ENCODE results near the gene QRICH2.
"Not testable (repeated sequence)": the region's sequence is repeated elsewhere in the genome, so short reads cannot be mapped to it uniquely, and the experiment has no call there.

Gene QRICH2

DNA sequence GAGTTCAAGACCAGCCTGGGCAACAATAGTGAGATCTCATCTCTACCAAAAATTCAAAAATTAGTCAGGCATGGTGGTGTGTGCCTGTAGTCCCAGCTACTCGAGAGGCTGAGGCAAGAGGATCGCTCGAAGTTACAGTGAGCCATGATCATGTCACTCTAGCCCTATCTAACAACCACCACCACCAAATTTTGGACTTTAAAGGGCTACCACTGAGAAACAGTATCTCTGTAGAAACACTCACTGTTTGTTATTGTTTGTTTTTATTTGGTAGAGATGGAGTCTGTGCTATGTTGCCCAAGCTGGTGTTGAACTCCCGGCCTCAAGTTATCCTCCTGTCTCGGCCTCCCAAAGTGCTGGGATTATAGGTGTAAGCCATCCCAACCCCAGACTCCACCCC is 44.2 kb downstream of the QRICH2 start:
- Histone ChIP-seq H3K36me3 (ENCODE audit: control insufficient read depth in 2 of 2, insufficient read depth in 2 of 2, low read length in 2 of 2) (no peaks in the 10 kb centered on the region), H3K9ac (ENCODE audit: low read length in 2 of 2) (no peak overlapping the region), H3K4me3 (ENCODE audit: low read length in 2 of 2) (no peak overlapping the region), H3K27me3 (ENCODE audit: control insufficient read depth in 1 of 2, insufficient read depth in 2 of 2, low read length in 2 of 2) (no peaks in the 10 kb centered on the region), H3K9me3 (ENCODE audit: control insufficient read depth in 2 of 2, low read length in 2 of 2) (no peaks in the 10 kb centered on the region), H3K27ac (ENCODE audit: low read length) (no peak overlapping the region), H3K4me1 (ENCODE audit: control insufficient read depth, insufficient read depth, low read length) (peaks cover 32% of the 10 kb centered on the region)

DNA sequence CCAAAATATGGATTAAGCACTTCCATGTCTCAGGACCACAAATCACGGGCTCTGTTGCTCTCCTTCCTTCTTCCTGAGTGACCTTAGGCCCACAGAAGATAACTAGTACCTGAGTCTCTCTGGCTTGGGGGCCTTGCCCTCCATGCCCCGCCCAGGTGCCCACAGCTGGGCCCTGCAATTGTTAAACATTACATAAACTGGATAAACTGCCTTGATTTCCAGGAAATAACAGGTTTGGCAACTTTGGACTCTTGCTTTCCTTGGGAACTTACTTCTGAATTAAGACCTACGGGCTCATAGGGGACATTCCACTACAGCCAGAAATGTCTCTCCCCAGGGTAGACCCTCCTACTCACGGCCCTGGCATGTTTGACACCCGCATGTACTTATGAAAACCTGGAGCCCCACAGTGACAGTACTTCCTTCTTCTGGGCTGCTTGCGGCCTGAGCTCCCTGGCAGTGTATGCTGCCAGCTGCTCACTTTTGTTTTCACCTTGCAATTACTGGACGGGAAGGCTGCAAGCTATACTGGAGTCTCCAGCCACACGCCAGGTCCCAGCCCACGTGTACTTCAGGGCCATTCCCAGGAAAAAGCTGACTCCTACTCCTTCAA is 45.2 kb downstream of the QRICH2 start:
- Histone ChIP-seq H3K9me3 (ENCODE audit: control insufficient read depth in 2 of 2, low read length in 2 of 2) (no peaks in the 10 kb centered on the region), H3K27me3 (ENCODE audit: control insufficient read depth in 1 of 2, insufficient read depth in 2 of 2, low read length in 2 of 2) (no peaks in the 10 kb centered on the region), H3K27ac (ENCODE audit: low read length) (no peak overlapping the region), H3K4me3 (ENCODE audit: low read length in 2 of 2) (no peak overlapping the region), H3K36me3 (ENCODE audit: control insufficient read depth in 2 of 2, insufficient read depth in 2 of 2, low read length in 2 of 2) (no peaks in the 10 kb centered on the region), H3K4me1 (ENCODE audit: control insufficient read depth, insufficient read depth, low read length) (peaks cover 23% of the 10 kb centered on the region), H3K9ac (ENCODE audit: low read length in 2 of 2) (no peak overlapping the region)

DNA sequence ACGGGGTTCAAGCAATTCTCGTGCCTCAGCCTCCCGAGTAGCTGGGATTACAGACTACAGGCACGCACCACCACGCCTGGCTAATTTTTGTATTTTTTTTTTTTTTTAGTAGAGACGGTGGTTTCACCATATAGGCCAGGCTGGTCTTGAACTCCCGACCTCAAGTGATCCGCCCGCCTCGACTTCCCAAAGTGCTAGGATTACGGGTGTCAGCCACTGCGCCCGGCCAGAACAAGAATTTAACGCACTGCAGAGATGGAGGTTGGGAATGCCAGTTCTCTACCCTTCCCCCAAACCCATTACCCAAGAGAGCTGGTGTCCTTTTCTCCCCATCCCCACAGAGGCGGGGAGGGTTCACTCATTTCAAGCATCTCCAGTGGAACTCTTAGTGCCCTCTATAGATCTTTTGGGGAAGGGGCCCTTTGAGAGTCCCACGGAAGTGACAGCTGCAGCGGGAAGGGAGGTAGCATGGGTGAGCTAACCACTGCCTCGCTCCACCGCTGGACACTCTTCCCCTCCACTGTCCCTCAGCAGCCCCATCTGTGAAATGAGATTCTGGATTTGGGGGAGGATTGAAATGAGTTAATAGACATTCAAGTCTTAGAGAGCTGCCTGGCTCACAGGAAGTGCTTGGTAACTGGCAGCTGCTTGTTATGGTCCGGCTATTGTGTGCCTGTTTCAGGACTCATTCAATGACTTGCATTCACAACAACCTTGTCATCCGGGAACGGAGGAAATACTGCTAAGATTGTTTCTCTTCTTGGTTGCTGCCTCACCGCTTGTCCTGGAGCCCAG is 46.5 kb downstream of the QRICH2 start:
- Histone ChIP-seq H3K9me3 (ENCODE audit: control insufficient read depth in 2 of 2, low read length in 2 of 2) (no peaks in the 10 kb centered on the region), H3K4me1 (ENCODE audit: control insufficient read depth, insufficient read depth, low read length) (peaks cover 12% of the 10 kb centered on the region), H3K9ac (ENCODE audit: low read length in 2 of 2) (no peak overlapping the region), H3K4me3 (ENCODE audit: low read length in 2 of 2) (no peak overlapping the region), H3K27ac (ENCODE audit: low read length) (no peak overlapping the region), H3K27me3 (ENCODE audit: control insufficient read depth in 1 of 2, insufficient read depth in 2 of 2, low read length in 2 of 2) (no peaks in the 10 kb centered on the region), H3K36me3 (ENCODE audit: control insufficient read depth in 2 of 2, insufficient read depth in 2 of 2, low read length in 2 of 2) (no peaks in the 10 kb centered on the region)

DNA sequence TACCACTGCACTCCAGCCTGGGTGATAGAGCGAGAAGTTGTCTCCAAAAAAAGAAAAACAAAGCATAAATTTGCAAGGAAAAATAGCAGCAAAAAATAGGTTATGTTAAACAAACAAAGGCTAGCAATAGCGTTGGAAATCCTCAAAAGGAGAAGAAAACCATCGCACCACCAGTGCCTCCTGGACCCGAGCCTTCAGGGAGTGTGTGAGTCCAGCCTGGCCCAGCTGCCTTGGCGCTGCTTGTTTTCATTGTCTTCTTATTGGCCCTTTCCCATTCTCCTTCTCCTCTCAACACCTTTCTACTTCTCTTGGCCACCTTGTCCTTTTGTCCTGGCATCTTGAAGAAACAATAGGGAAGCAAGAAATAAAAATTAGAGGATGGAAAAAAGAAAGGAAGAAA is 47.4 kb downstream of the QRICH2 start:
- H3K4me3 ChIP-seq (ENCODE audit: low read length in 2 of 2) = no peak overlapping the region
- H3K36me3 ChIP-seq (ENCODE audit: control insufficient read depth in 2 of 2, insufficient read depth in 2 of 2, low read length in 2 of 2) = no peaks in the 10 kb centered on the region
- no peaks in the 10 kb centered on the region for H3K9me3 ChIP-seq (ENCODE audit: control insufficient read depth in 2 of 2, low read length in 2 of 2)
- H3K9ac ChIP-seq (ENCODE audit: low read length in 2 of 2) = no peak overlapping the region
- H3K27ac ChIP-seq (ENCODE audit: low read length) = no peak overlapping the region
- H3K4me1 ChIP-seq (ENCODE audit: control insufficient read depth, insufficient read depth, low read length) = peaks cover 8% of the 10 kb centered on the region
- H3K27me3 ChIP-seq (ENCODE audit: control insufficient read depth in 1 of 2, insufficient read depth in 2 of 2, low read length in 2 of 2) = no peaks in the 10 kb centered on the region

DNA sequence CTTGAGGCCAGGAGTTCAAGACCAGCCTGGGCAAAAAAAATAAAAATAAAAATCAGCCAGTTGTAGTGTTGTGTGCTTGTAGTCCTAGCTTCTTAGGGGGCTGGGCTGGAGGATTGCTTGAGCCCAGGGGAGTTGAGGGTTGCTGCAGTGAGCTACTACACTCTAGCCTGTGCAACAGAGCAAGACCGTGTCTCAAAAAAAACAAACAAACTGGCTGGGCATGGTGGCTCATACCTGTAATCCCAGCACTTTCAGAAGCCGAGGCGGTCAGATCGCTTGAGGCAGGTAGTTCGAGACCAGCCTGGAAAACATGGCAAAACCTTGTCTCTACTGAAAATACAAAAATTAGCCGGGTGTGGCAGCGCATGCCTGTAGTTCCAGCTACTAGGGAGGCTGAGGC is 47.9 kb downstream of the QRICH2 start:
- Histone ChIP-seq H3K27me3 (ENCODE audit: control insufficient read depth in 1 of 2, insufficient read depth in 2 of 2, low read length in 2 of 2) (no peaks in the 10 kb centered on the region), H3K4me1 (ENCODE audit: control insufficient read depth, insufficient read depth, low read length) (peaks cover 8% of the 10 kb centered on the region), H3K27ac (ENCODE audit: low read length) (no peak overlapping the region), H3K4me3 (ENCODE audit: low read length in 2 of 2) (no peak overlapping the region), H3K9ac (ENCODE audit: low read length in 2 of 2) (no peak overlapping the region), H3K9me3 (ENCODE audit: control insufficient read depth in 2 of 2, low read length in 2 of 2) (no peaks in the 10 kb centered on the region), H3K36me3 (ENCODE audit: control insufficient read depth in 2 of 2, insufficient read depth in 2 of 2, low read length in 2 of 2) (no peaks in the 10 kb centered on the region)

DNA sequence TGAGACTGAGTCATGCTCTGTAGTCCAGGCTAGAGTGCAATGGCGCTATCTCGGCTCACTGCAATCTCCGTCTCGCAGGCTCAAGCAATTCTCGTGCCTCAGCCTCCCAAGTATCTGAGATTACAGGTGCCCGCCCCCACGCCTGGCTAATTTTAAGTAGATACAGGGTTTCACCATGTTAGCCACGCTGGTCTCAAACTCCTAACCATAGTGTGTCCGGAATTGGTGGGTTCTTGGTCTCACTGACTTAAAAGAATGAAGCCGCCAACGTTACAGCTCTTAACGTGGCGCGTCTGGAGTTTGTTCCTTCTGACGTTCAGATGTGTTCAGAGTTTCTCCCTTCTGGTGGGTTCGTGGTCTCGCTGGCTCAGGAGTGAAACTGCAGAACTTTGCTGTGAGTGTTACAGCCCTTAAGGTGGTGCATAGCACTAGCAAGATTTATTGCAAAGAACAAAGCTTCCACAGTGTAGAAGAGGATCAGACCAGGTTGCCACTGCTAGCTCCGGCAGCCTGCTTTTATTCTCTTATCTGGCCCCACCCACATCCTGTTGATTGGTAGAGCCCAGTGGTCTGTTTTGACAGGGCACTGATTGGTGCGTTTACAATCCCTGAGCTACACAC is 51.5 kb downstream of the QRICH2 start:
- H3K27ac ChIP-seq (ENCODE audit: low read length); H3K4me3 ChIP-seq (ENCODE audit: low read length in 2 of 2); H3K9ac ChIP-seq (ENCODE audit: low read length in 2 of 2); H3K36me3 ChIP-seq (ENCODE audit: control insufficient read depth in 2 of 2, insufficient read depth in 2 of 2, low read length in 2 of 2); H3K27me3 ChIP-seq (ENCODE audit: control insufficient read depth in 1 of 2, insufficient read depth in 2 of 2, low read length in 2 of 2); H3K4me1 ChIP-seq (ENCODE audit: control insufficient read depth, insufficient read depth, low read length); H3K9me3 ChIP-seq (ENCODE audit: control insufficient read depth in 2 of 2, low read length in 2 of 2): not testable (repeated sequence)

DNA sequence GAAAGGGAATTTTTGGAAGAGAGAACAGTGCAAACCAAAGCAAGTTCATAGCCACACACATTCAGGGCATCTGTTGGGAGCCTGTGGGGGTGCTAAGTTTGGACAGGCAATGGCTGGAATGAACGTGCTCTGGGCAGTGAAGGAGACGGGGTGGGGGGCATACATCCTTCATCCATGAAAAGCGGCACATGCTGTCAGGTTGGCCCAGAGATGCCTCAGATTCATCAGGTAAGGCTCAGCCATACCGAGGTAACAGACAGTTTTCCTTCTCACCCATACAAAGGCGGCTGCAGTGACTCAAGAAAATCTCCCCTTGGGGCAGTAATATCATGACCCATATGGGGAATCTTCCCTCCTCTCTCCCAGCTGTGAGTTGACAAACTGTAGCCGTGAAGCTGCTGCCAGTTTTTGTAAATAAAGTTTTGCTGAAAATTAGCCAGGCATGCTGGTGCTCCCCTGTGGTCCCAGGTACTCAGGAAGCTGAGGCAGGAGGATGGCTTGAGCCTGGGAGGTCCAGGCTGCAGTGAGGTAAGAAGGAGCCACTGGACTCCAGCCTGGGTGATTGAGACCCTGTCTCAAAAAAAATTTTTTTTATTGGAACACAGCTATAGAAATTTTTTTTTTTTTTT is 52.2 kb downstream of the QRICH2 start:
- H3K9ac ChIP-seq (ENCODE audit: low read length in 2 of 2) = no peak overlapping the region
- H3K9me3 ChIP-seq (ENCODE audit: control insufficient read depth in 2 of 2, low read length in 2 of 2) = no peaks in the 10 kb centered on the region
- peaks cover 3 to 7% of the 10 kb centered on the region in 2 donors for H3K27me3 ChIP-seq (ENCODE audit: control insufficient read depth in 1 of 2, insufficient read depth in 2 of 2, low read length in 2 of 2)
- peaks cover 3% of the 10 kb centered on the region for H3K4me1 ChIP-seq (ENCODE audit: control insufficient read depth, insufficient read depth, low read length)
- no peak overlapping the region for H3K27ac ChIP-seq (ENCODE audit: low read length)
- no peaks in the 10 kb centered on the region for H3K36me3 ChIP-seq (ENCODE audit: control insufficient read depth in 2 of 2, insufficient read depth in 2 of 2, low read length in 2 of 2)
- H3K4me3 ChIP-seq (ENCODE audit: low read length in 2 of 2) = no peak overlapping the region

DNA sequence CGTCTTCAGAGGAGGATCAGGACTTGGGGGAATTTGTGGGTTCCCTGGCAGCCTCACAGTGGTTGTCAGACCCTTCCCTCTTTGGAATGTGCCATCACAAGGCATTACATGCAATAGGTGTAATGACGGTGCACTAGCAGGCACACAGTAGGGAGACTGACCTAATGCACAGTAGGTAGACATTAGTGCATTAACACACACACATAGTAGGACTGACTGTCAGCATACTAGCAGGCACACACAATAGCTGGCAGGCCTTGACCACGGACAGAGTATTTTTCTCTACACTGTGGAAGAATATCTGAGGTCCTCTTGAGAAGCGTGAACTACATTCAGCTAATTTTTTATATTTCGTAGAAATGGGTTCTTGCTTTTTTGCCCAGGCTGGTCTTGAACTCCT is 53.8 kb downstream of the QRICH2 start:
- peaks cover 3 to 11% of the 10 kb centered on the region in 2 donors for H3K27me3 ChIP-seq (ENCODE audit: control insufficient read depth in 1 of 2, insufficient read depth in 2 of 2, low read length in 2 of 2)
- no peak overlapping the region for H3K9ac ChIP-seq (ENCODE audit: low read length in 2 of 2)
- H3K4me1 ChIP-seq (ENCODE audit: control insufficient read depth, insufficient read depth, low read length) = peaks cover 3% of the 10 kb centered on the region
- H3K27ac ChIP-seq (ENCODE audit: low read length) = no peak overlapping the region
- no peak overlapping the region for H3K4me3 ChIP-seq (ENCODE audit: low read length in 2 of 2)
- no peaks in the 10 kb centered on the region for H3K36me3 ChIP-seq (ENCODE audit: control insufficient read depth in 2 of 2, insufficient read depth in 2 of 2, low read length in 2 of 2)
- no peaks in the 10 kb centered on the region for H3K9me3 ChIP-seq (ENCODE audit: control insufficient read depth in 2 of 2, low read length in 2 of 2)

DNA sequence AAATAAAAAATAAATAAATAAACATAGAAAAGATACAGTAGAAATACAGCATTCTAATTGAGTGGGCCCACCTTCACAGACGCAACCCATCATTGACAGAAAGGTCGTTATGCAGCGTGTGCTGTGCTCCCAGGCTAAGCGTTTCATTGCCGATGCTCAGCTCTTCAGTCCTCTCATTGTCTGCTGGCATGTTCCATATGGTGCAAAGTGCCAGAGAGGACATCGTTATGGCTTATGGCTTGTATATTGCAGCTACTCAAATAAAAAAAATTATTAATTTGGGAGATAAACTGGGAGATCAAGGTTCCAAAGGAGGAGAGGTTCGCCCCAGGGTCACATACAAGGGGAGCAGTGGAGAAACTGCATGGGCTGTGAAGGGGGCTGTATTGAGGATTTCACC is 54.2 kb downstream of the QRICH2 start:
- no peaks in the 10 kb centered on the region for H3K36me3 ChIP-seq (ENCODE audit: control insufficient read depth in 2 of 2, insufficient read depth in 2 of 2, low read length in 2 of 2)
- H3K9ac ChIP-seq (ENCODE audit: low read length in 2 of 2) = no peak overlapping the region
- no peak overlapping the region for H3K27ac ChIP-seq (ENCODE audit: low read length)
- peaks cover 3 to 11% of the 10 kb centered on the region in 2 donors for H3K27me3 ChIP-seq (ENCODE audit: control insufficient read depth in 1 of 2, insufficient read depth in 2 of 2, low read length in 2 of 2)
- peaks cover 3% of the 10 kb centered on the region for H3K4me1 ChIP-seq (ENCODE audit: control insufficient read depth, insufficient read depth, low read length)
- no peaks in the 10 kb centered on the region for H3K9me3 ChIP-seq (ENCODE audit: control insufficient read depth in 2 of 2, low read length in 2 of 2)
- no peak overlapping the region for H3K4me3 ChIP-seq (ENCODE audit: low read length in 2 of 2)

DNA sequence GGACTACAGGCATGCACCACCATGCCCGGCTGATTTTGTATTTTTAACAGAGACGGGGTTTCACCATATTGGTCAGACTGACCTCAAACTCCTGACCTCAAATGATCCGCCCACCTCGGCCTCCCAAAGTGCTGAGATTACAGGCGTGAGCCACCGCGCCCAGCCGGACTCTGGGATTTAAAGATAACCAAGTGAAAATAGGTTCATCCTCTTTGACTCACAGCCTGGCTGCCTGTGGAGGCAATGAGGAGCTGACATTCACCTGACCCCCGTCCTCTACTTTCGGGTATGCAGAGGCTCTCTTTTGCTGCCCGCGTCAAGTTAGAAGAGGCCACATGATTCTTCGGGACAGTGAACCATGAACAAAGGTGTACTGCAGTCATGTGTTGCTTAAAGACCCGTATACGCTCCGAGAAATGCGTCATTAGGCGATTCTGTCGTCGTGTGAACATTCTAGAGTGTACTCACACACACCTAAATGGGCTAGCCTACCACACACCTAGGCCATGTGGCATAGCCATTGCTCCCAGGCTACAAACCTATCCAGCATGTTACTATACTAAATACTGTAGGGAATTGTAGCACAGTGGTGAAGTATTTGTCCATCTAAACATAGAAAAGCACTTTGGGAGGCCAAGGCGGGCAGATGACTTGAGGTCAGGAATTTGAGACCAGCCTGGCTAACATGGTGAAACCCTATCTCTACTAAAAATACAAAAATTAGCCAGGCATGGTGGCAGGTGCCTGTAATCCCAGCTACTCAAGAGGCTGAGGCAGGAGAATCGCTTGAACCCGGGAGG is 54.9 kb downstream of the QRICH2 start:
- not testable (repeated sequence) for H3K27ac ChIP-seq (ENCODE audit: low read length); H3K9me3 ChIP-seq (ENCODE audit: control insufficient read depth in 2 of 2, low read length in 2 of 2); H3K36me3 ChIP-seq (ENCODE audit: control insufficient read depth in 2 of 2, insufficient read depth in 2 of 2, low read length in 2 of 2); H3K9ac ChIP-seq (ENCODE audit: low read length in 2 of 2); H3K4me3 ChIP-seq (ENCODE audit: low read length in 2 of 2); H3K4me1 ChIP-seq (ENCODE audit: control insufficient read depth, insufficient read depth, low read length)
- peaks cover 3 to 11% of the 10 kb centered on the region in 2 donors for H3K27me3 ChIP-seq (ENCODE audit: control insufficient read depth in 1 of 2, insufficient read depth in 2 of 2, low read length in 2 of 2)
